ENCODE measurements around the gene SORCS2.

DNA sequence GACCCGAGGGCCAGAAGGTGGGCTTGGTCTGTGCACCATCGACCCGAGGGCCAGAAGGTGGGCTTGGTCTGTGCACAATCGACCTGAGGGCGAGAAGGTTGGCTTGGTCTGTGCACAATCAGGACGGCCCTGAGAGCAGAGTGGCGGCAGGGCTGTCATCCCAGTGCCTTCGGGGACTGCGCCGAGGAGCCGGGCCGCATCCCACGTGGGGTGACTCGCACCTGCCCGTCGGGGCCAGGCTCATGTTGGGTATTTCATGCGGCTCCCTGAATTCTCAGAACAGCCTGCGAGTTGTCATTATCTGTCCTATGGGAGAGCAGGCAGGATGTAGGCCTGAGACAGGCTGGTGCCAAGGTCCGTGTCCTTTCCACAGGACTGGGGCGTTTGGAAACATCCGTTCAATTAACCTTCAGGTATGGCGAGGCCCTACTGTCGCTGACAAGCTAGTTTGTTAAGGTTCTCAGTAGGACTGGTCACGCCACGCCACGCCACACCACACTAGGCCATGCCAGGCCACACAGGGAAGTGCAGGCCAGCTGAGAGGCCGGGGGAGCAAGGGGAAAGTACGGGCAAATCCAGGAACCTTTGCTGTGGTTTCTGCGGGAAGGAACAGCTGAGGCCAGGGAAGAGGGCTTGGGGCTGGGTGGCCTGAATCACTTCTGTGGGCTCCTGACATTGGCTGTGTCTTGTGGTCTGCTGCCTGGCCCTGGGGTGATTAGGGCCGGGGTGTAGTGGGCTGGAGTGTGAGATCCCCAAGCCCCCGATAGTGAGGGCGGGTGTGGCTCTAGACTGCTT is 564.4 kb downstream of the SORCS2 start:
- TF ChIP-seq CTCF (IDR thresholded peaks at IDR 0.05; ENCODE audit: poor library complexity, severe bottlenecking) (no peak), POLR2AphosphoS5 (IDR thresholded peaks at IDR 0.05) (no peak), REST (IDR thresholded peaks at IDR 0.05; ENCODE audit: borderline replicate concordance) (no peak), EP300 (conservative IDR thresholded peaks at IDR 0.05; ENCODE audit: poor library complexity, severe bottlenecking) (no peak), RAD21 (conservative IDR thresholded peaks at IDR 0.05) (no peak), MXI1 (conservative IDR thresholded peaks at IDR 0.05; ENCODE audit: poor library complexity, severe bottlenecking) (no peak), EZH2 (IDR thresholded peaks at IDR 0.05; ENCODE audit: borderline replicate concordance, insufficient read depth, low read length, poor library complexity, severe bottlenecking) (no peak)

Measured in neural cell (in vitro differentiated cells).